ENCODE measurements around the gene GAL3ST2.
"Not testable (repeated sequence)": the region's sequence is repeated elsewhere in the genome, so short reads cannot be mapped to it uniquely, and the experiment has no call there.

GAL3ST2 gene

GRCh38 chr2:241802421-241803318 lies 26.0 kb downstream of the GAL3ST2 start:
- DNase-seq (ENCODE audit: low spot score in 2 of 2) (peak in 1 of 2 donors; percentile 50), ATAC-seq (no peak)
- peak overlapping the region; percentile 74 for H3K27ac Mint-ChIP-seq
- peaks cover 13% of the 10 kb centered on the region for H3K4me1 Mint-ChIP-seq
- peak overlapping the region; percentile 80 for H3K4me3 Mint-ChIP-seq
- peaks cover 3% of the 10 kb centered on the region for H3K36me3 Mint-ChIP-seq
- no peaks in the 10 kb centered on the region for H3K9me3 Mint-ChIP-seq

DNA sequence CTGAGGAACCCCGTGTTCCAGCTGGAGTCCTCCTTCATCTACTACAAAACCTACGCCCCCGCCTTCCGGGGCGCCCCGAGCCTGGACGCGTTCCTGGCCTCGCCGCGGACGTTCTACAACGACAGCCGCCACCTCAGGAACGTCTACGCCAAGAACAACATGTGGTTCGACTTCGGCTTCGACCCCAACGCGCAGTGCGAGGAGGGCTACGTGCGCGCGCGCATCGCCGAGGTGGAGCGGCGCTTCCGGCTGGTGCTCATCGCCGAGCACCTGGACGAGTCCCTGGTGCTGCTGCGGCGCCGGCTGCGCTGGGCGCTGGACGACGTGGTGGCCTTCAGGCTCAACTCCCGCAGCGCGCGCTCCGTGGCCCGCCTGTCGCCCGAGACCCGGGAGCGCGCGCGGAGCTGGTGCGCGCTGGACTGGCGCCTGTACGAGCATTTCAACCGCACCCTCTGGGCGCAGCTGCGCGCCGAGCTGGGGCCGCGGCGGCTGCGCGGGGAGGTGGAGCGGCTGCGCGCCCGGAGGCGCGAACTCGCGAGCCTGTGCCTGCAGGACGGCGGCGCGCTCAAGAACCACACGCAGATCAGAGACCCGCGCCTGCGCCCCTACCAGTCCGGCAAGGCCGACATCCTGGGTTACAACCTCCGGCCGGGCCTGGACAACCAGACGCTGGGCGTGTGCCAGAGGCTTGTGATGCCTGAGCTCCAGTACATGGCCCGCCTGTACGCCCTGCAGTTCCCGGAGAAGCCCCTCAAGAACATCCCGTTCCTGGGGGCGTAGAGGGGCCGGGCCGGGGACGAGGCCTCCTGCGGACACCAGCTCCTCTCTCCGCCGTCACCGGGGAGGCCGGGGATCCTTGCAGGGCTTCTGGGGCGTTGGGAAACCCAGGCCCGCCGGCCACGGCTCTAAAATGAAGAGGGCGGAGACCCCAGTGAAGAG lies 27.0 kb downstream of the GAL3ST2 start:
- ATAC-seq (peak; percentile 77), DNase-seq (ENCODE audit: low spot score in 2 of 2) (peak in 1 of 2 donors; percentile 72)
- Mint-ChIP-seq H3K4me3 (peak overlapping the region; percentile 80), H3K36me3 (no peaks in the 10 kb centered on the region), H3K4me1 (peaks cover 13% of the 10 kb centered on the region), H3K9me3 (no peaks in the 10 kb centered on the region), H3K27ac (peak overlapping the region; percentile 74)

- Mint-ChIP-seq H3K4me1 (peaks cover 13% of the 10 kb centered on the region), H3K27ac (peak overlapping the region; percentile 40), H3K9me3 (no peaks in the 10 kb centered on the region), H3K36me3 (no peaks in the 10 kb centered on the region), H3K4me3 (peak overlapping the region; percentile 80)
- ATAC-seq (peak; percentile 46), DNase-seq (ENCODE audit: low spot score in 2 of 2) (peak in 1 of 2 donors; percentile 70)
These were observed 28.0 kb downstream of the GAL3ST2 start for GRCh38 chr2:241804326-241805229.

DNA sequence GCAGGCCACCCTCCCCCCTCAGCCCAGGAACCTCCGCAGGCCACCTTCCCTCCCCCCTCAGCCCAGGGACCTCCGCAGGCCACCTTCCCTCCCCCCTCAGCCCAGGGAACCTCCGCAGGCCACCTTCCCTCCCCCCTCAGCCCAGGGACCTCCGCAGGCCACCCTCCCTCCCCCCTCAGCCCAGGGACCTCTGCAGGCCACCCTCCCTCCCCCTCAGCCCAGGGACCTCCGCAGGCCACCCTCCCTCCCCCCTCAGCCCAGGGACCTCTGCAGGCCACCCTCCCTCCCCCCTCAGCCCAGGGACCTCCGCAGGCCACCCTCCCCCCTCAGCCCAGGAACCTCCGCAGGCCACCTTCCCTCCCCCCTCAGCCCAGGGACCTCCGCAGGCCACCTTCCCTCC lies 29.6 kb downstream of the GAL3ST2 start:
- not testable (repeated sequence) for H3K27ac Mint-ChIP-seq; DNase-seq (ENCODE audit: low spot score in 2 of 2); H3K4me3 Mint-ChIP-seq; H3K36me3 Mint-ChIP-seq; ATAC-seq; H3K9me3 Mint-ChIP-seq
- H3K4me1 Mint-ChIP-seq: peaks cover 13% of the 10 kb centered on the region

GRCh38 chr2:241808051-241808720 lies 31.6 kb downstream of the GAL3ST2 start:
- H3K9me3 Mint-ChIP-seq: no peaks in the 10 kb centered on the region
- peaks cover 10% of the 10 kb centered on the region for H3K4me1 Mint-ChIP-seq
- no peak for ATAC-seq
- DNase-seq (ENCODE audit: low spot score in 2 of 2): no peak
- no peak overlapping the region for H3K27ac Mint-ChIP-seq
- H3K4me3 Mint-ChIP-seq: peak overlapping the region; percentile 15
- H3K36me3 Mint-ChIP-seq: no peaks in the 10 kb centered on the region

DNA sequence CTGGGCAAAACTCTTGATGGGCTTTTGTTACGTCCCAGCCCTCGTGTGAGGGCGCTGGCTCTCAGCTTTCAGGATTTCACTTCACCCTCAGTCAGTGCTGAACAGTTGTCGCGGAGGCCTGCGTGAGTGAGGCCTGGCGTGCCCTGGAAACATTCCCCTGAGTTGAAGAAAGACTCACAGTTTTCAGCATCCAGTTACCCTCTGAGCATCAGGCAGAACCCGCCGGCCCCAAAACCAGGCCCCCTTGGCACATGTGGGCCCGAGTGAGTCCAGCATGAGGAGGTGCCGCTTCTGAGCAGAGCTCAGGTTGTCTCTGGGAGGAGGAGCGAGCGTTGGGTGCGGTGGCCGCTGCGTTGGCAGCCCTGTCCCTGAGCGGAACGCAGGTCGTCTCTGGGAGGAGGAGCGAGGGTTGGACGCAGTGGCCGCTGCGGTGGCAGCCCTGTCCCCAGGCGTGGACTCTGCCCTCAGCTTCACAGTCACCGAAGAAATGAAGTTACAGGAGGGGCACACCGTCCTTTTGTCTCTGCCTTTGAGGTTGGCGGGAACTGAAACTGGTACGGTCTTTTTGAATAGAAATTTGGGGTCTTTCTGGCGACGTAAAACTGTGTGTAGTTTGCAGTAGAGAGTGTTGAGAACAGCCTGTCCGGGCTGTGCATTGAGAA lies 32.2 kb downstream of the GAL3ST2 start, which contains the start of gene NEU4:
NEU4 (plus strand) TSS at position 473 of the 662 bp plus-strand sequence. CDS start 5,292 bp downstream, outside the sequence.
- H3K9me3 Mint-ChIP-seq: no peaks in the 10 kb centered on the region
- peak within 1 kb of the TSS; percentile 52 for H3K27ac Mint-ChIP-seq

DNA sequence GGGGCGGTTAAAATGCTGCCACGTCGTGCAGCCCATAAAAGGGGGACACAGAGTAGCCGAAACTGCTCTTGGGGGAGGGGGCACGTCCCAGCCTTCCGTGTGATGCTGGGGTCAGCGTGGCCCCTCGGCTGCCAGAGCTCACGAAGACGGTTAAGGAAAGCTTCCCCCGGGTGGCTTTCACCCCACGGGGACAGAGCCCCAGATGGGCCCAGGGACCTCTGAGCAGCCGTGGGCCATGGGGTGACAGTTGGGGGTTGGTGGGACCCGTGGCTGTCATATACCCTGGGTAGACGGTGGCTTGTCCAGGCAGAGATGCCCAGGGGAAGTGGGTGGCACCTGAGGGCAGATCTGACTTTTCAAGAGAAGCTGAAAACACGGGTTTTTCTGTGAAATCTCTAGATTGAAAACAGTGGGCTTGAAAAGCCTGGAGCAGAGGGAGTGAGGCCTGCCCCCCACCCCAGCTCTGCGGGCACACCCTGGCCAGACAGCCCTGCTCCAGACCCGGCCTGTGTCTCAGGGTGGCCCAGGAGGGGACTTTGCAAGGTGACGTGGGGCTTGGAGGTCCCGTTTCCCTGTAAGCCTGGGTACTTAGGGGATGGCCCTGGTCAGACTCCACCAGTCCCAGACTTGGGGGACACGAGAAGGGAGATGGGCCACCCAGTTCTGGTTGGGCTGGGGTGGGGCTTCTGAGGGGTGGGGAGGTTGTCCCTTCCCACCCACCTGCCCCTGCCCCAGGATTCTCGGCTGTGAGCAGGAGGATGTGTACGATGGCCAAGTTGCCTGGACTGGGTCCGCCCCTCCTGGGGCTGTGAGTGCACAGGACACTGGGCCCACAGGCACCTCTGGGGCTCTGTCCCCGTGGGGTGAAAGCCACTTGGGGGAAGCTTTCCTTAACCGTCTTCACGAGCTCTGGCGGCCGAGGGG lies 33.0 kb downstream of the GAL3ST2 start:
- H3K27ac Mint-ChIP-seq: peak overlapping the region; percentile 52
- DNase-seq (ENCODE audit: low spot score in 2 of 2) (no peak), ATAC-seq (no peak)
- peaks cover 4% of the 10 kb centered on the region for H3K4me1 Mint-ChIP-seq
- H3K4me3 Mint-ChIP-seq: no peak overlapping the region
- H3K36me3 Mint-ChIP-seq: no peaks in the 10 kb centered on the region
- H3K9me3 Mint-ChIP-seq: no peaks in the 10 kb centered on the region

More for the DNA sequence above, 32.2 kb downstream of the GAL3ST2 start, which contains the start of gene NEU4:
- no peaks in the 10 kb centered on the region for H3K36me3 Mint-ChIP-seq
- DNase-seq (ENCODE audit: low spot score in 2 of 2) (peak in 1 of 2 donors; percentile 47), ATAC-seq (no peak)
- peak within 1 kb of the TSS; percentile 15 for H3K4me3 Mint-ChIP-seq
- H3K4me1 Mint-ChIP-seq: peaks cover 7% of the 10 kb centered on the region

DNA sequence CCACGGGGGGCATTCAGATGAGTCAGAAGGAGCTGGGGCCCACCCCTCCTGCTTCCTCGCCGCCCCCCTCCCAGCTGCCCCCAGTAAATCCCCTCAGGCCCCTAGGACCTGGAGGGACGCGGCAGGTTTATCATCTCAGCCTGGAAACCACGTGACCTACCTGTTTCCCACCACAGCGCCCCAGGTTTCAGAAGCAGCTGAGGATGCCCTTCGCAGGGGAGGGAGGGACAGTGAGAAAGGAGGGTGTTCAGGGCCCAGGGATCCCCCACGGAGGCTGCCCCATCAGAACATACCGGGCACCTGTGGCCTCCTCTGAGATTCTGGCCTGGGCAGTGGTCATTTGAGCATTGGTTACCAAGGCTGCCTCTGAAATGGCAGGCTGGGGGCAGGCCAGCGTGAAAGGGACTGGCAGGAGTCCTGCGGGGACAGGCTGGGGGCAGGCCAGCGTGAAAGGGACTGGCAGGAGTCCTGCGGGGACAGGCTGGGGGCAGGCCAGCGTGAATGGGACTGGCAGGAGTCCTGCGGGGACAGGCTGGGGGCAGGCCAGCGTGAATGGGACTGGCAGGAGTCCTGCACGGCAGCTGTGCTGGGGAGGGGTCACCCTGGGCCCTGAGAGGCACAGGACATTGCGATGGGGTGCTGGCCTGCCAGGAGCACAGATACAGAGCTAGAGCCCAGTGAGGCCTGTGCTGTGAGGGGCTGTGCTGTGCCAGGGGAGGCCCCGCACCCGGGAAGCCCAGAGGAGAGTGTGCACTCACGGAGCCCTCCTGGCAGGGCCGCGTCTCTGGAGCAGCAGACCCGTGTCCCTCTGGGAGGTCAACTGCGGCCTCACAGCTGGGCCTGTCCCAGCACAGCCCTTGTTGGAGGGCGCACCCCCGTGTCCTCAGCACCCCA lies 33.9 kb downstream of the GAL3ST2 start:
- ATAC-seq: peak; percentile 31
- Mint-ChIP-seq H3K9me3 (no peaks in the 10 kb centered on the region), H3K4me3 (no peak overlapping the region), H3K4me1 (peaks cover 5% of the 10 kb centered on the region), H3K27ac (peak overlapping the region; percentile 52), H3K36me3 (no peaks in the 10 kb centered on the region)
- peak in 1 of 2 donors; percentile 47 for DNase-seq (ENCODE audit: low spot score in 2 of 2)

DNA sequence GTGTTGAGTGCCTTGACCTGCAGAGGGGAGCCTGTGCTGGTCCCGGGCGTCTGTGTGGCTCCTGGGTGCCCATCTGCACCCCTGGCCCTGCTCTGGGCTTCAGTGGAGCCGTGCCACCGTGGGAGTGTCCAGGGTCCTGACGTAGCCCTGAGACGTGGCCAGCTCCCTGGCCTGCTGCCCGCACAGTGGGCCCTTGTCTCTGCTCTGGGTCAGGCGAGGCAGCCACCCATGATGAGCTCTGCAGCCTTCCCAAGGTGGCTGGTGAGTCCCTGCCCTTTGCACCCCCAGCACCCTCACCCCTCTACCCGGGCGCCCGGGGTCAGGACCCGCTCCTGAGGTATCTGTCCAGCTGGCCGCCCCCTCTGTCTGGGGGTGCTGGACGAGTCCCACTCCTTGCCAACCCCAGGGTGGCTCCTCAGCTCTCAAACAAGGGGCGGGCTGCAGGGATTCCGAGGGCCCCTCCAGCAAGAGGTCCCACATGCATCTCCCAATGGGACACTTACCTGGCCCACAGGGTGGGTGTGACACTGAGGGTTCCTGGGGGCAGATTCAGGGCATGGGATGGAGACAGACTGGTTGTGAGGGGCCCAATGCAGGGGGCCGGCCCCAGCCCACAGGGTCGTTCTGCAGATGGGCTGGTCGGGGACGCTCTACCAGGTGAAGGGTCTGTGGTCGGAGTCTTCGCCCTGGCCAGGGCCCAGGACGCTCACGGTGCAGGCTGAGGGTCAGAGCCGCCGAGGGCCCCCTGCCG lies 34.8 kb downstream of the GAL3ST2 start:
- ATAC-seq (peak; percentile 19), DNase-seq (ENCODE audit: low spot score in 2 of 2) (peak in 1 of 2 donors; percentile 48)
- H3K27ac Mint-ChIP-seq: no peak overlapping the region
- H3K36me3 Mint-ChIP-seq: no peaks in the 10 kb centered on the region
- H3K9me3 Mint-ChIP-seq: no peaks in the 10 kb centered on the region
- H3K4me1 Mint-ChIP-seq: peaks cover 5% of the 10 kb centered on the region
- H3K4me3 Mint-ChIP-seq: no peak overlapping the region

DNA sequence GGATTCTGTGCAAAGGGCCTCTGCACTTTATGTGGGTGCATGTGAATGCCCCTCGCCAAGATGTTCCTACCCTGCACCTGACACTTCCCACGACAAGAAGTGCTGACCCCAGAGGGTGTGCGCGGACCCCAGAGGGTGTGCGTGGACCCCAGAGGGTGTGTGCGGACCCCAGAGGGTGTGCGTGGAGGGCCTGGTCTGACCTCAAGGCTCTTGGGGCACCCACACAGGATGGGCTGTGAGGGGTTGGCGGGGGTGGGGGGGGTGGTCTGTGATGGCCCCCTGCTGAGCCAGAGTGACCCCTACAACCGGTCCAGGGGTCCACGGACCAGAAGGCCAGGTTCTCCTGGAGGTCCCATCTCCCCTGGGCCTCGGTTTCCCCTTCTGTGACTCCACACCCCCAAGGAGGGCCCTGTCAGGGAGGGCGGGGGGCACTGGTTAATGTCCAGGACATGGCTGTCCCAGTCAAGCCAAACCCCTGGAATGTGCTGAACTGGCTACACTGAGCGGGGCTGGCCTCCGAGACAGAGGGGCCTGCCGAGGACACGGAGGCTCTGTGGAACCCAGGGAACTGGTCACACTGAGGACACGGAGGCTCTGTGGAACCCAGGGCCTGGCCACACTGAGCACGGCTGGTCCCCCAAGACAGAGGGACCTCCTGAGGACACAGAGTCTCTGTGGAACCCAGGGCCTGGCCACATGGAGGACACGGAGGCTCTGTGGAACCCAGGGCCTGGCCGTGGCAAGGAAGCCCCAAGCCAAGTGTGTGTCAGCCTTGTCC lies 35.5 kb downstream of the GAL3ST2 start:
- Mint-ChIP-seq H3K9me3 (no peaks in the 10 kb centered on the region), H3K4me1 (peaks cover 9% of the 10 kb centered on the region), H3K4me3 (no peak overlapping the region), H3K36me3 (no peaks in the 10 kb centered on the region), H3K27ac (no peak overlapping the region)
- DNase-seq (ENCODE audit: low spot score in 2 of 2) (peak in 1 of 2 donors; percentile 45), ATAC-seq (no peak)
